Loucy (cell line): Measurements from ENCODE around the gene MFSD6.

Experiments
- EZH2phosphoT487 ChIP-seq: fragments of 200-600 bp; IDR thresholded peaks from 2 replicates; pipeline ENCODE4 v1.6.1; 2018; ENCODE audit warnings: antibody characterized with exemption, mild to moderate bottlenecking, moderate library complexity, borderline replicate concordance
- TF ChIP-seq, protein P1 (sequence below): fragments of 200-600 bp; sonication (generic); conservative IDR thresholded peaks from 2 replicates; pipeline ENCODE4 v1.5.1; 2014; ENCODE audit warnings: mild to moderate bottlenecking, antibody characterized with exemption, low read length

DNA sequence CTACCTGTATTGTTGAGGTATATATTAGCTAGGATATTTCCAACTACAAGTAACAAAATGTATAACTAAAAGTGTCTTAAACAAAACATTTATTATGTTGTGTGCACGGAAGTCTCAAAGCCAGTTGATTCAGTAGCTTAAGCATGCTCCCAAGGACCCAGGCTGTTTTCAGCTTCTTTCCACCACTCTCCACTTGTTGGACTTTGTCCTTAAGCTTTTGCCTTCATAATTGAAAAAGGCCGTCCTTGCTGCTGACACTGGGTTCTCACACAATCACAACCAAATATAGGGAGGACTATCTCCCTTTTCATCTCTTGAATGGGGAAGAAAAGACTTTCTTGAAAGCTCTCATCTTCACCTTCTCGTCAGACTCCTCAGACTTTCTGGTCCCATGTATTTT lies 138.6 kb downstream of the MFSD6 start:
- TF ChIP-seq, protein P1, sequence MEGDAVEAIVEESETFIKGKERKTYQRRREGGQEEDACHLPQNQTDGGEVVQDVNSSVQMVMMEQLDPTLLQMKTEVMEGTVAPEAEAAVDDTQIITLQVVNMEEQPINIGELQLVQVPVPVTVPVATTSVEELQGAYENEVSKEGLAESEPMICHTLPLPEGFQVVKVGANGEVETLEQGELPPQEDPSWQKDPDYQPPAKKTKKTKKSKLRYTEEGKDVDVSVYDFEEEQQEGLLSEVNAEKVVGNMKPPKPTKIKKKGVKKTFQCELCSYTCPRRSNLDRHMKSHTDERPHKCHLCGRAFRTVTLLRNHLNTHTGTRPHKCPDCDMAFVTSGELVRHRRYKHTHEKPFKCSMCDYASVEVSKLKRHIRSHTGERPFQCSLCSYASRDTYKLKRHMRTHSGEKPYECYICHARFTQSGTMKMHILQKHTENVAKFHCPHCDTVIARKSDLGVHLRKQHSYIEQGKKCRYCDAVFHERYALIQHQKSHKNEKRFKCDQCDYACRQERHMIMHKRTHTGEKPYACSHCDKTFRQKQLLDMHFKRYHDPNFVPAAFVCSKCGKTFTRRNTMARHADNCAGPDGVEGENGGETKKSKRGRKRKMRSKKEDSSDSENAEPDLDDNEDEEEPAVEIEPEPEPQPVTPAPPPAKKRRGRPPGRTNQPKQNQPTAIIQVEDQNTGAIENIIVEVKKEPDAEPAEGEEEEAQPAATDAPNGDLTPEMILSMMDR = no peak
- TF ChIP-seq EZH2phosphoT487 = no peak
